Measurements from ENCODE around the gene MAP3K5.

MAP3K5 gene

GRCh38 chr6:136750696-136751521, 41.4 kb downstream of the MAP3K5 start:
- Histone ChIP-seq H3K9ac (ENCODE audit: low read length) (no peak overlapping the region), H3K27me3 (ENCODE audit: control insufficient read depth, insufficient read depth, low read length) (no peaks in the 10 kb centered on the region), H3K27ac (ENCODE audit: low read depth, low read length) (no peak overlapping the region), H3K36me3 (ENCODE audit: control insufficient read depth, insufficient read depth, low read length) (no peaks in the 10 kb centered on the region), H3K4me3 (ENCODE audit: low read length) (no peak overlapping the region), H3K4me1 (ENCODE audit: control insufficient read depth, insufficient read depth, low read length) (no peaks in the 10 kb centered on the region)

GRCh38 chr6:136749359-136749997, 42.8 kb downstream of the MAP3K5 start:
- H3K4me1 ChIP-seq (ENCODE audit: control insufficient read depth, insufficient read depth, low read length) = no peaks in the 10 kb centered on the region
- no peak overlapping the region for H3K27ac ChIP-seq (ENCODE audit: low read depth, low read length)
- no peaks in the 10 kb centered on the region for H3K27me3 ChIP-seq (ENCODE audit: control insufficient read depth, insufficient read depth, low read length)

DNA sequence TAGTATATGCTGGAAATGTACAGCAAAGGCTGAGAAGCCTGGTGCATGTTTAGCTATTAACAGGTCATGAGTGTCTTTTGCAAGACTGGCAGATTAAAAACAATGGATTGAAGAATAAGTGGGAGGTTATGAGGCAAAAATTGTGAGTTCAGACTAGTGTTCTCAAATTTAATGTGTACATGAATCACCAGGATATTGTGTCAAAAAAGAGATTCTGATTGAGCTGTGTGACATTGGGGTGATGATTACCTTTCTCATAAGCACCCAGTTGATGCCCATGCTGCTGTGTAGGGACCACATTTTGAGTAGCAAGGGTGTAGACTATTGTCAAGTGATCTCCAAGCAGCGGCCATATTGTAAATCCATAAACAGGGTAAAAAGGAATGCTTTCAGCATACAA, 44.8 kb downstream of the MAP3K5 start:
- Histone ChIP-seq H3K9ac (ENCODE audit: low read length) (no peak overlapping the region), H3K27ac (ENCODE audit: low read depth, low read length) (no peak overlapping the region), H3K27me3 (ENCODE audit: control insufficient read depth, insufficient read depth, low read length) (no peaks in the 10 kb centered on the region), H3K4me3 (ENCODE audit: low read length) (no peak overlapping the region), H3K36me3 (ENCODE audit: control insufficient read depth, insufficient read depth, low read length) (no peaks in the 10 kb centered on the region), H3K4me1 (ENCODE audit: control insufficient read depth, insufficient read depth, low read length) (no peaks in the 10 kb centered on the region)

More at GRCh38 chr6:136749359-136749997, 42.8 kb downstream of the MAP3K5 start:
- H3K9ac ChIP-seq (ENCODE audit: low read length) = no peak overlapping the region
- no peak overlapping the region for H3K4me3 ChIP-seq (ENCODE audit: low read length)
- H3K36me3 ChIP-seq (ENCODE audit: control insufficient read depth, insufficient read depth, low read length) = no peaks in the 10 kb centered on the region

- no peak overlapping the region for H3K27ac ChIP-seq (ENCODE audit: low read depth, low read length)
- H3K9ac ChIP-seq (ENCODE audit: low read length) = no peak overlapping the region
- no peaks in the 10 kb centered on the region for H3K4me1 ChIP-seq (ENCODE audit: control insufficient read depth, insufficient read depth, low read length)
- H3K27me3 ChIP-seq (ENCODE audit: control insufficient read depth, insufficient read depth, low read length) = no peaks in the 10 kb centered on the region
- H3K4me3 ChIP-seq (ENCODE audit: low read length) = no peak overlapping the region
- H3K36me3 ChIP-seq (ENCODE audit: control insufficient read depth, insufficient read depth, low read length) = no peaks in the 10 kb centered on the region
Measured at GRCh38 chr6:136745300-136745699, 47.0 kb downstream of the MAP3K5 start.

DNA sequence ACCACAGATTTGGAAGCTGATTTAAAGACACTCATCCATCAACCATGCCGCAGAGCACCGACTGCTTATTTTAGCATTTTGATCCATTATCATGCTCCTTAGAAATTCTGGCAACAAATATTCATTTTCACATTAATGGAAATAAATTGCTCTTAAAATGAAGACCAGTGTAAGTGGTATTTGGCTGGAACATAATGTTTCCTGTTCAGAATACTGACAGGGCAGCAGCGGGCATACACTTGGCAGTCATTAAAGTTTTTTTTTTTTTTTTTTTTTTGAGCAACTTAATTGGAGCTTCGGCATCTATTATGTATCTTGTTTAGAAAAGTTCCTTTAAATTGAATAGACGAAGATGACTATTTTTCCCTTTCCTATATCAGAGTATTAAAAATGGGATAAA, 47.4 kb downstream of the MAP3K5 start:
- Histone ChIP-seq H3K27me3 (ENCODE audit: control insufficient read depth, insufficient read depth, low read length) (no peaks in the 10 kb centered on the region), H3K4me3 (ENCODE audit: low read length) (no peak overlapping the region), H3K4me1 (ENCODE audit: control insufficient read depth, insufficient read depth, low read length) (no peaks in the 10 kb centered on the region), H3K36me3 (ENCODE audit: control insufficient read depth, insufficient read depth, low read length) (no peaks in the 10 kb centered on the region), H3K27ac (ENCODE audit: low read depth, low read length) (no peak overlapping the region), H3K9ac (ENCODE audit: low read length) (no peak overlapping the region)

DNA sequence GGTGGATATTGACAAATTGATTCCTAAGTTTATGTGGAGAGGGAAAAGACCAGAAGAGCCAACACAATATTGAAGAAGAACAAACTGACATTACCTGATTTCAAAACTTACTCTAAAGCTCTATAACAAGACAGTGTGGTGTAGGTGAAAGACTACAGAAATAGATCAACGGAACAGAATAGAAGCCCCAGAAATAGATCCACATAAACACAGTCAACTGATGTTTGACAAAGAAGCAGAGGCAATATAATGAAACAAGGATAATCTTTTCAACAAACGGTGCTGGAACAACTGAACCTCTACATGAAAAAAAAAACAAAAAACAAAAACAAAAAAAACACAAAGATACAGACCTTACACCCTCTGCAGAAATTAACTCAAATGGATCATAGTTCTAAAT, 50.2 kb downstream of the MAP3K5 start:
- Histone ChIP-seq H3K36me3 (ENCODE audit: control insufficient read depth, insufficient read depth, low read length) (no peaks in the 10 kb centered on the region), H3K4me1 (ENCODE audit: control insufficient read depth, insufficient read depth, low read length) (no peaks in the 10 kb centered on the region), H3K27ac (ENCODE audit: low read depth, low read length) (no peak overlapping the region), H3K27me3 (ENCODE audit: control insufficient read depth, insufficient read depth, low read length) (no peaks in the 10 kb centered on the region), H3K4me3 (ENCODE audit: low read length) (no peak overlapping the region), H3K9ac (ENCODE audit: low read length) (no peak overlapping the region)

DNA sequence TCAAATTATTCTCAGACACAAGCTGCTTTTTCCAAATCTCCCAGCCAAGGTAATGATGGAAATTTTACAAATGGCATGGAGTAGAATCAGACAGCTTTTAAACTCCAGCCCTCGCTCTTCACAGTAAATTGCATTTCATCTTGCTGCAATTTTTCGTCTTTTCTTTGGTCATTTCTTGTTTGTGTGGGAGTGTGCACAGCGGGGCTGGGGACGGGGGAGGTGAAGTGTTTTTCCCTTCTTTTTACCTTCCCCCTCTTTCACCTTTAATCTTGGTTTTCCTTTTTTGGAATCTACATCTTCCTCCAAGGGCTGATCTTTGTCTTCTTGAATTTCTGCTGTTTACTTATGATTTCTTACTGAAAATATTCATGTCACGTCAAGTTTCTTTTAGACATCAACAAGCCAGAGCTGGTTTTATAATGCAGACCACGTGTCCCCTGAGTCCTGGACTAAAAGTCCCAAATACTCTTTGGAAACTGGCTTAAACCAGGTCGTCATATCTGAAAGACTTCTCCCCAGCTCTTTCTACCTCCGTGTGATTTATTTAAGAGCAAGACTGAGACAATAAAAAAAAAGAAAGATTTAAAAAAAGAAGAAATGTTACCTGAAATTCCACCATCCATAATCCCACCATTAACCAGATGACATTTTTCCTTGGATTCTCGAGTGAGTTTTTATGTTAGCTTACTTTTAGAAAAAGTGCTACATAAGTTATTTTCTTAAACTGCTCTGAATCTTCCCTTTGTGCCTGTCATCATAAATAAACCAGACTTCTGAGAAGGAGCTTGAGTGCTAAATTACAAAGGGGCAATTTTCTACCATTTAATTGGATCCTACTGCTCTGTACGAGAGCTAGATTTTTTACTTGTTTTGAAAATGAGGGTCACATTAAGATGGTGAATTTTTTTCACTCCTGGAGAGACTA, 52.0 kb downstream of the MAP3K5 start:
- no peak overlapping the region for H3K4me3 ChIP-seq (ENCODE audit: low read length)
- no peaks in the 10 kb centered on the region for H3K36me3 ChIP-seq (ENCODE audit: control insufficient read depth, insufficient read depth, low read length)
- no peaks in the 10 kb centered on the region for H3K27me3 ChIP-seq (ENCODE audit: control insufficient read depth, insufficient read depth, low read length)
- H3K9ac ChIP-seq (ENCODE audit: low read length) = no peak overlapping the region
- peak overlapping the region; percentile 26 for H3K27ac ChIP-seq (ENCODE audit: low read depth, low read length)
- no peaks in the 10 kb centered on the region for H3K4me1 ChIP-seq (ENCODE audit: control insufficient read depth, insufficient read depth, low read length)

DNA sequence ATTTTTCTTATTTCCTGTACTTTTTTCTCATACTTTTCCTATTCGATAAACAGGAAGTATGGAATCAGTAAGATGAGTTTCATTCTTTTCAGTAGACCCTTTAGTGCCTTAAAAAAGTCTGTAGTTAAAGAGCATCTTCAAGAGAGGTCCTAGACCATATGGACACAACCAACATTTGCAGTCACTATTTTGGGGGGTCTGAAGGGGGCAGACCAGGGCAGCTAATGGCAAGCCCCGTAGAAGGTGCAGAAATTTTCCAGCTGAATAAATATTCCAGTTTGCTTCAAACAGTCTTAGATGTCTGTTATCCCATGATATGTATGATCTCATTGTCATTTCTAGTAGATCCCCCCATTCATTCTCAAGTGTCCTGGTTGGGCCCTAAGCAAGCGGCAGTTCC, 52.8 kb downstream of the MAP3K5 start:
- no peaks in the 10 kb centered on the region for H3K36me3 ChIP-seq (ENCODE audit: control insufficient read depth, insufficient read depth, low read length)
- no peak overlapping the region for H3K4me3 ChIP-seq (ENCODE audit: low read length)
- H3K27ac ChIP-seq (ENCODE audit: low read depth, low read length) = no peak overlapping the region
- no peaks in the 10 kb centered on the region for H3K4me1 ChIP-seq (ENCODE audit: control insufficient read depth, insufficient read depth, low read length)
- H3K9ac ChIP-seq (ENCODE audit: low read length) = no peak overlapping the region
- no peaks in the 10 kb centered on the region for H3K27me3 ChIP-seq (ENCODE audit: control insufficient read depth, insufficient read depth, low read length)

DNA sequence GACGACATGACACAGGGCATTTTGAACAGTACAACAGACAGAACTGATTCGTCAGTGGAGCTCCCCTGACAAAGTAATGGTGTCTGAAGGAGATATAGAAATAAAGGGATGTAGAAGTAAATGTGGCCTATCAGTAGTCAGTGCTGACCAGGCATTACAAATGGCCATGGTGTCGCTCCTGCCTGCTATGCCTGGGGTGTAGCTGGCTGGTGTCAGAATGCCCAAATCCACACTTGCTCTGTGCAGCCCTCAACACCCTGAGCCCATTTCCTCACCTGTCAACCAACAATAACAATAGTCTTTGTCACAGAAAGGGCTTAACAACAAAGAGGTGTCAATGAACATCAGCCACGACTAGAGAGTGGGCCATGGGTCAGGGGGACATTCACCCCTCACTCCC, 53.2 kb downstream of the MAP3K5 start:
- Histone ChIP-seq H3K27ac (ENCODE audit: low read depth, low read length) (no peak overlapping the region), H3K36me3 (ENCODE audit: control insufficient read depth, insufficient read depth, low read length) (no peaks in the 10 kb centered on the region), H3K27me3 (ENCODE audit: control insufficient read depth, insufficient read depth, low read length) (no peaks in the 10 kb centered on the region), H3K9ac (ENCODE audit: low read length) (no peak overlapping the region), H3K4me1 (ENCODE audit: control insufficient read depth, insufficient read depth, low read length) (no peaks in the 10 kb centered on the region), H3K4me3 (ENCODE audit: low read length) (no peak overlapping the region)

DNA sequence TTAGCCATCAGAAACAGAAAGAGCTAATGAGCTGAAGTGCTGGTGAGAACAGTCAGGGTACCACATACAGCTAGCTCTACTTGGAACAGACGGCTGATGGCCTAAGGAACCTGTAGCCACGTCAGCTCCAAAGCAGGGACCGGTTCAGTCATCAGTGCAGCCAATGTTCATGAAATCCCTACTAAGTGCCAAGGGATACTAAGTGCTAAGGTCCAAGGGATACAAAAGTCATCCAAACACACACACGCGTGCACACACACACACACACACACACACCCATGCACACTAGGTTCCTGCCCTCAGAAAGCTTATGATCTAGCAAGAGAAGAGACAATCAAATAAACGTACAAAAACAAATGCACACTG, 53.6 kb downstream of the MAP3K5 start:
- no peak overlapping the region for H3K27ac ChIP-seq (ENCODE audit: low read depth, low read length)
- no peak overlapping the region for H3K4me3 ChIP-seq (ENCODE audit: low read length)
- H3K27me3 ChIP-seq (ENCODE audit: control insufficient read depth, insufficient read depth, low read length) = no peaks in the 10 kb centered on the region
- no peaks in the 10 kb centered on the region for H3K36me3 ChIP-seq (ENCODE audit: control insufficient read depth, insufficient read depth, low read length)
- H3K9ac ChIP-seq (ENCODE audit: low read length) = no peak overlapping the region
- H3K4me1 ChIP-seq (ENCODE audit: control insufficient read depth, insufficient read depth, low read length) = no peaks in the 10 kb centered on the region

- no peak overlapping the region for H3K4me3 ChIP-seq (ENCODE audit: low read length)
- H3K27me3 ChIP-seq (ENCODE audit: control insufficient read depth, insufficient read depth, low read length) = no peaks in the 10 kb centered on the region
- H3K9ac ChIP-seq (ENCODE audit: low read length) = no peak overlapping the region
- no peak overlapping the region for H3K27ac ChIP-seq (ENCODE audit: low read depth, low read length)
- no peaks in the 10 kb centered on the region for H3K36me3 ChIP-seq (ENCODE audit: control insufficient read depth, insufficient read depth, low read length)
- H3K4me1 ChIP-seq (ENCODE audit: control insufficient read depth, insufficient read depth, low read length) = no peaks in the 10 kb centered on the region
Measured at GRCh38 chr6:136737871-136738691, 54.2 kb downstream of the MAP3K5 start.
